Middle frontal gyrus (tissue), 1 donor: Measurements from ENCODE around the gene SCYGR1.
"Not testable (repeated sequence)": the region's sequence is repeated elsewhere in the genome, so short reads cannot be mapped to it uniquely, and the experiment has no call there.

Experiments
- DNase-seq: peaks from one replicate; pipeline ENCODE4 v3.0.0-alpha.2; 2015; ENCODE audit warnings: low spot score; ENCODE audit errors: extremely low spot score

Gene SCYGR1

DNA sequence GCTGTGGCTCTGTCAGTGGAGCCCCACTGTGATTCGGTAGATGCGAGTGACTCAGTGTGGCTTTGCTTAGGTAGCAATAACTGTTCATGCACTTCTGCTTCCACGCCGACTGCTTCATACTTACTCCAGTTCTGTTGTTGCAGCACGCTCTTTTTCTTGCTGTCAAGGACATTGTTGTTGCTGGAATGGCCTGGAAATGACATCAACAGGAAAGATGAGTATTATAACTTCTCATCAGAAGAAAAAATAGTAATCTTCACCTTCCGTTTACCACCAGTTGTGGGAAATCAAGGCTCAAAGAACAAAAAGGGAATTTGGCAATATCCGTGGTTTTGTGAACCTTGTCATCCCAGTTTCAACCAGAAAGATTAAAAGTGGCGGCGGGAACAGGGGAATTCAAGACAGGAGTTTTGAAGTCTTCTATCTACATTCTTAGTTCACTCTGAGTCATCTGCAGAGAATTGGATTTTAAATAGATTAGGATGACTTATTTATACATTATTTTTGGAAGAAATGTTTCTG, 16.9 kb downstream of the SCYGR1 start:
- no peak for DNase-seq

DNA sequence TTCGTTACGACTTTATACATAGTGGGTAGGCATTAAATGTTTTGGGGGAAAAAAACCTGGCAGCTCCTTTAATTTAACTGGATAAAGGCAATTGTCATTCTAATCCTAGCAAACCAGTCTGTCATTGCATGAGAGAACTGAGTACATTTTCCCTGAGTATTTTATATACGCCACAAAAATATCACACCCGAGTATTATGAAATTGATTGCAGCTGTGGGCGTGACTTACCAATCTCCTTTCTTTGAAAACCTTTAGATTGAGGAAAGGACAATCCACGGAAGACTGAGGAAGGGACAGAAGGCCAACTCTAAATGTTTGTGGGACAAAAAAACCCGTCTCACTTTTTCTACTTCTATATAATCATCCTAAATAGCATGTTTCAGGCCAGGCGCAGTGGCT, 17.7 kb downstream of the SCYGR1 start:
- no peak for DNase-seq

DNA sequence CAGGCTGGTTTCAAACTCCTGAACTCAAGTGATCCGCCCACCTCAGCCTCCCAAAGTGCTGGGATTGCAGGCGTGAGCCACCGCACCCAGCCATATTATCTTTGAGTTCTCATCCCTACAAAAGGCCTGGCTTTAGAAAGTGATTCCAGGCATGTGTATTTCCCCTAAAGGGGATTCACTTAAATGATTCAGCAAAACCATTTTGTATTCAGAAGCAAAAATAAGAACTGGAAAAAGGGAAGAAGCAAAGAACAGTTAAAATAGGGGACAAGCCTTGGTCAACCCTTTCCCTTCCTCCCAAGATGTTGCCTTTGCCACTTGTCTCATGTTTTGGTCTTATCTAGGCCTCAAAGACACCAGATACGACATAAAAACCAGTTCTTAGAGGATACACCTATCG, 19.2 kb downstream of the SCYGR1 start:
- DNase-seq = no peak

DNA sequence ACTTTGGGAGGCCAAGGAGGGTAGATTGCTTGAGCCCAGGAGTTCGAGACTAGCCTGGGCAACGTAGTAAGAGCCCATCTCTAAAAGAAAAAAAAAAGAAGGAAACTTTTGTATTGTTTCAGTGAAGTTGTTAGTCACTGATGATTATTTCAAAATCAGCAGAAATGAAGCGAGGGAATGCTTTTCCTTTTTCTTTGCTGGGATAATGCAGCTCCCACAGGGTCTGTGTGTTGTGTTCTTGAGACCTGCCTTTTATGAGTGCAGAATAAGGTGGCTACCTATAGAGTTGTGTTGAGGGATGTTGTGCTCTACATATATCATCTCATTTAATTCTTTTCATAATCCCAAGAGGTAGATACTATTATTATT, 20.3 kb downstream of the SCYGR1 start:
- no peak for DNase-seq

DNA sequence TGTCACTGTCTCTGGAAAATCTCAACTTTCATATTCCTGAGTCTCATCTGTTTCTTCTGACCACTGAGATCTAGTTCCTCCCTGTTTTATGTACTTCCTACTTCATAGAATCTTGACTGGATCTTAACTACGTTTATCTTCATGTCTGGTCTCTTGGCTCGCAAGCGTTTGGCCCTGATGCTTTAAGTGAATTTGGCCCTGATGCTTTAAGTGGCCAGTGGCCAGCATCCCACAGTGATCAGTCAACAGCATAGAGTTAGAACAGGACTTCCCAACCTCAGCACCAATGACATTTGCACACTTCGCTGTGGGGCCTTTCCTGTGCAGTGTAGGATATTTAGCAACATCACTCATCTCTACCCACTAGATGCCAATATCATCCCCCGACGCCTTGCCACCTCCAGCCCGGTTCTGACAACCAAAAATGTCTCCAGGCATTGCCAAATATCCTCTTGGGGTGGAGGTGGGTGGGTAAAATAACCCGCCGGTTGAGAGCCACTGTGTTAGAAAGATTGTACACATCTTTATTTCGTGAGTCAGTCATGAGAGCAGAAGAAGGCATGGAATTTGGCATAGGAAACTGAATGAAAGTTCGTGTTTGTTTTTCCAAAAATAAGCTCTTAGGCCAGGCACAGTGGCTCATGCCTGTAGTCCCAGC, 20.9 kb downstream of the SCYGR1 start:
- no peak for DNase-seq

DNA sequence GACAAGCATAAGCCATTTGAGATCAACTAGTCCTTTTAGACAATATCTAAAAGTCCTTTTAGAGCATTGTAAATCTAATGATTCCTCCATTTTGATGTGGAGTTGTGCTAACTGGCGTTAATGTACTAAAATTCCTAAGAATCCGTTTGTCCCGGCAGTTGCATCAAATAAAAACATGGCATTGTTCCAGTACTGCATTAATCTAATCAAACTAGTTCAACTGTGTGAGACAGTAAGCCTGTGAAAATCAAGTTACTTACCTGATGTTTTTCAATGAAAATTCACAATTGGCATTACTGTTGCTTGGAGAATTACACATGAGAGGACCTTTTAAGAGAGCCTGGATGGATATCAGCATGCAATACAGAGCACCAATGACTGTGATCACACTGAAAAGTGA, 21.9 kb downstream of the SCYGR1 start:
- no peak for DNase-seq

DNA sequence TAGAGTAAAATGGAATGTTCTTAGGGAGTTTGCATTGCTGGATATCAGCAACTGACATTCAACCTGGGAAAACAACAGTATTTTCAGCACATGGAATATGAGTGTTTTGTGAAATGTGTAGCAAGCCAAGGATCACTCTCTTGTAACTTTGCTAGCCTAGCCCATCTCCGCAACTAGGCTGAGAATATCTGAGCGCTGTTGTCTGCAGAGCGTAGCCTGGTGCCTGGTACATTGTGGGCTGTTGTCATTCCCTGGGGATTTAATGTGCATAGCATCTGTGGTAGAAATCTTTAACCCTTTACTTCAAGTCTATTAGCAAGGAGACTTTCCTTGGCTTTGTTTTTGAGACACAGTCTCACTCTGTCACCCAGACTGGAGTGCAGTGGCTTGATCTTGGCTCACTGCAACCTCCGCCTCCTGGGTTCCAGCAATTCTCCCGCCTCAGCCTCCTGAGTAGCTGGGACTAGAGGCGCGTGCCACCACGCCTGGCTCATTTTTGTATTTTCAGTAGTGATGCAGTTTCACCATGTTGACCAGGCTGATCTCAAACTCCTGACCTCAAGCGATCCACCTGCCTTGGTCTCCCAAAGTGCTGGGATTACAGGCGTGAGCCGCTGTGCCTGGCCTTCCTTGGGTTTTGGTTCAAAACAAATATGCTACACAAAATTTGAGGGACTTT, 23.0 kb downstream of the SCYGR1 start:
- not testable (repeated sequence) for DNase-seq

DNA sequence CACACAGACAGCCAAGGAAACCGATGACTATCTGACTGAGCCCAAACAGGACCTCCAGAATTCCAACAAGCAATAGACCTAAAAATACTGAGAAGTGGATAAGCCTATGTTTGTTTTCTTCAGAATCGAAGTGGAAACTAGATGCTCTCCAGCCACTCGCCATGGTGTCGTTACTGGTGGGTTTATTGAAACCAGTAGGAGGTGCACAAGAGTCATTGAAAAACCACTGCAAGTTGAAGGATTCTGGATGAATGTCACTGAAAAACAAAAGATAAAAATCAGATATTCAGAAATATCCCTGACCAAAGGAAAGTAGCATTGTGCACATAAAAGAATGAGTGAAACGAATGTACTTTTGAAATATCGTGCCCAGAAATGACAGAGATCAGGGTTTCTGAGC, 24.0 kb downstream of the SCYGR1 start:
- no peak for DNase-seq

DNA sequence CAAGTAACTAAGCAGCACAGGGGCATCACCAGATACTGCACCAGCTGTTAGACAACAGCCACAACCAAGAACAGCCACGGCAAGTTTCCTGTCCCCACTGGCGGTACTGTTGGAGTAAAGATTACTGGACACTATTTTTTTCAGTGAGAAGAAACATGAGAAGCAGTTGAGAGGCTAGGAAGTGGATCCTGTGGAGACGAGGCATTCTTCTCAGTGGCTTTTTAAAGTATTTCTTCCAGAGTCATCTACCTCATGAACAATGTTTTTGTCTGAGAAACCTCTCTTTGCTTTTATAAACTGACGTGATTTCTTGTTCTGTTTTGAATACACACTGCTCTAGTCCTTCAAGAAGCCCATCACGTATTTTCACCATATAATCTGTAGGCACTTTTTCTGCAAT, 27.4 kb downstream of the SCYGR1 start:
- DNase-seq = no peak

DNA sequence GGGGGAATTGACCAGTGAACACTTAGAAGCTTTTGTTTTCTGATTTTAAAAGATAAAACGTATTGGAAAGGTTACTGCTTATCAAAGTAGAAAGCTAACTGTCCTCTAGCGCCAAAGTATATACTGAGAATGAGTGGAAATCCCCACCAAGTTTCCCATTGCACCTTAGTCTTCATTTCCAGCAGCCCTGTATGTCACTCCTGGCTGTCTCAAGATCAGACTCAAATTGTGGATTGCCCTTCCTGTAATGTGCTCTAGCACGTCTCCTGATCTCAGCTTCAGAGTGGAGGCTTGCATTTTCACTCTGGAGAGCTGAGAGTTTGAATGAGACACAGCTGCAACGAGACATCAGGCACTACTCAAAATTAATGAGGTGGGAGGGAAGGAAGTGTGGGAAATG, 36.1 kb downstream of the SCYGR1 start:
- no peak for DNase-seq

DNA sequence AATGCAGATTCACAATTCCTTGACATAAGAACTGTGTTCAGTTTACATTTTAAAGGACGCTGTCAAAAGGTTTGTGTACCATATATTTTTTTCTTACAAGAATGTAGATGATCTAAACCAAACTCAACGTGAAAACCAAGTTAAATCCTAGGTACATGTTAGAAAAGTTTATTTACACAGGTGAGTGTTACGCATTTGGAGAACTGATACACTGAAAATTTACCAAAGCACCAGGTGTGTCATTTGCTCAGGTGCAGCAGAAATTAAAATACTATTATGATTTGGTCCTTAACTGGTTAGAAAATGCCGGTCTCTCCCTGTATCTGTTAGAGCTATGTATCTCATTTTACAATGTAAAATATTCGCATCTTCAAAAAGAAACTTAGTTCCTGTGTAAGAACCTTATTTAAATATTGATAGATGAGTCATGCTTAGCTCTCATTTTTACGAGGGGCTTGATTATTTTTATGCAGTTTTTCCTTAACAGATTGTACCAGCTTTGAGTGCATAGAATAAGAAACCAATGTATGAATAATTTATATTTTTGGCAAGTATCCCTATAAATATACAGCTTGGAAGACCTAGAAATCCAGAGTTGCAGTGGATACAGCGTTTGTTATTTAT, 37.6 kb downstream of the SCYGR1 start:
- no peak for DNase-seq

DNA sequence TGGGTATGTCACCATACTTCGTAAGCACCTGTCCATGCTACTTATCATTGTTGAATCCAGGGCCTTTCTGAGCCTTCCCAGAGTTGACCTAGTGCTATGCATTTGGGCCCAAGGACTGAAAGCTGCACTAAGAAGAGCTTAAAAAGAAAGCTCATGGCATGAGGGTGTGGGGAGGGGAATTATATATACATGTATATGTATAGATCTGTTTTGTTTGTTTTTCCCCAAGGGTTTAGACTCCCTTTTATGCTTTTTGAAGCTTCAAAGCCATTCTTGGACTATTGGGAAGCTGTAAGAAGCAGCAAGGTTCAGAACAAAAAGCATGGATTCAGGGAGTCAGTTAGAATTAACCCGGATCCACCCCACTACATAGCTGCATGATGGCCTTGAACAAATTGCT, 39.4 kb downstream of the SCYGR1 start:
- no peak for DNase-seq

DNA sequence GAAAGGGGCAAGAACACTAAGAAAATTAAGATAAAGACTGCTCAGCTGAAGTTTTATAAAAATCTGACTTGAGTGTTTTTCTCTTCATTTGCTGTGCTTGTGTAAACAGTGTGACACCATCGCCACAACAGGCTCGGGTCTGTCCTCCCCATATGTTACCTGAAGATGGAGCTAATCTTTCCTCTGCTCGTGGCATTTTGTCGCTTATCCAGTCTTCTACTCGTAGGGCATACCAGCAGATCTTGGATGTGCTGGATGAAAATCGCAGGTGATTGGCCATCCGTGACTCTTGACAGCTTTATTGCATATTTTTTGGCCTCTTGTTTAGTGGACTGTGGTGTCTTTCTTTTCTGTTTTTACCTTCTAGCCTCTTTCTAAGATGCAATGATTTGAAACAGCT, 40.6 kb downstream of the SCYGR1 start:
- DNase-seq = no peak

DNA sequence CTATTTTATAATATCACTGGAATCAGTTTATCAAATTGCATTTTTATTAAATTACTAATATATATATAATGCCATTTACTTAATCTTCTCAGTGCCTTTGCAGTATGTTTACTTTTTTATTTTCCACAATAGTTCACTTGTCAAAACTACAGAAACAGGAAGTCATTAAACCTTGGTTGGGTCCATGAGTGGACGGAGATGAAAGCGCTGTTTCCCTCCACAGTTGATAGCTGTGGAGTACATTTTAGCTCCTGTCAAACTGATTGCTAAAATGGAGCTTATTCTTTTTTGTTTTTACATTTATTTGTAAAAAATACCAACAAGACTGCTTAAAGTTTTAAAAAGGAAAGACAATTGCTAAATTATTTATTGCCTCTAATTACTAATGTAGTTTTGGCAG, 43.5 kb downstream of the SCYGR1 start:
- DNase-seq = no peak

DNA sequence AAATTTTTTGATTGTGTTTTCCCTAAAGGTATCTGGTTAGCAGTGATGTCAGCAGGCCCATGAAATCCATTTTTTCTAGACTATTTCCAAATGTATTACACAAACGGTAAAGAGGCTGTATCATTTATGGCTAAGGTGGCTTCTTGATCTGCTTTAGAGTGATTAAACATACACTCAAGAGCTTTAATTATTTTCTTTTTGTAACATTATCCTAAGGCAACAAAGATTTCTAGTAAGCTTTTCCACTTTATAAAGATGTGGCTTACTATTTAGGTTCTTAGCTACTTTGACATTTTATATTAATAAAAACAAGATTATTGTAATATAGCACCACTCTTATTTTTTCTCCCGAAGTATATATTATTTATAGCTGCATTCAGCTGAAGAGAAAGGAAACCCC, 46.2 kb downstream of the SCYGR1 start:
- no peak for DNase-seq

DNA sequence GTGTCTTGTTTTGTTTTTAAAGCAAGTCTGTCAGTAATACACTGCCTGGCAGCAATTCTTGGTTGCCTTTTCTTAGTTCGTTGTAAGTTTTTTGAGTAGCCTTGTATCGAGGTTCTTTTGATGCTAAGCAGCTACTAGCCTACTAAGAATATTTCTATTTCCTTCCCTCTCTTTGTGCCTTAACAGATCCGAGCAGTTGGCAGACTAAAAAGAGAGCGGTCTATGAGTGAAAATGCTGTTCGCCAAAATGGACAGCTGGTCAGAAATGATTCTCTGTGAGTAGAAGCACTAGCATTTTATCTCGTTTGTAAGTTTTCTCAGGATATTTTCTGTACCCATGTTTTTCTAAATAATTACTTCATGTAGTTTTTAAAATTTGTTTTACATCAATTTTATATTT, 47.6 kb downstream of the SCYGR1 start:
- peak; percentile 52 for DNase-seq

DNA sequence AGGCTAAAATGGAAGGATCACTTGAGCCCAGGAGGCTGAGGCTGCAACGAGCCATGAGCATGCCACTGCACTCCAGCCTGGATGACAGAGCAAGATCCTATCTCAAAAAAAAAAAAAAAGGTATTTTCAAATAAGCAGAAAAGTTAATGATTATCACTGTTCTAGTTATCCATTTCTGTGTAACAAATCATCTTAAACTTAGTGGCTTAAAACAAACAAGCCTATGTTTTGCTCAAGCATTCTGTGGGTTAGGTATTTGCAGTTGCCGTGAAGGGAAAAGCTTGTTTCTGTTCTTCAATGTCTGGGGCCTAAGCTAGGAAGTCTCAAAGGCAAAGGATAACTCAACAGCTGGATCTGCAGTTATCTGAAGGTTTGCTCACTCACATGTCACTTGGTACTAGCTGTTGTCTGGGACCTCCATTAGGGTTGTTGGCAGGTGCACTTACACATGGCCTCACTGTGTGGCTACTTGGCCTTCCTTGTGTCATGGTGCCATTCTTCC, 48.6 kb downstream of the SCYGR1 start:
- no peak for DNase-seq
